Measurements from ENCODE around the gene JOSD2.

JOSD2 gene

GRCh38 chr19:50555450-50556281 is 44.7 kb upstream of the JOSD2 start:
- TF ChIP-seq CTCF (IDR thresholded peaks at IDR 0.05; ENCODE audit: control insufficient read depth, insufficient read depth, low read depth, low read length, missing control alignments): no peak
- peak overlapping the region; percentile 45; the same call in 1 of the 2 replicates for H3K4me3 ChIP-seq (ENCODE audit: control insufficient read depth, low read depth, low read length)
- no peak for DNase-seq (ENCODE audit: low read depth)

GRCh38 chr19:50555033-50555432 is 44.0 kb upstream of the JOSD2 start:
- TF ChIP-seq CTCF (IDR thresholded peaks at IDR 0.05; ENCODE audit: control insufficient read depth, insufficient read depth, low read depth, low read length, missing control alignments): no peak
- DNase-seq (ENCODE audit: low read depth): no peak
- H3K4me3 ChIP-seq (ENCODE audit: control insufficient read depth, low read depth, low read length): no peak overlapping the region

- H3K4me3 ChIP-seq (ENCODE audit: control insufficient read depth, low read depth, low read length): no peak overlapping the region
- no peak for TF ChIP-seq CTCF (IDR thresholded peaks at IDR 0.05; ENCODE audit: control insufficient read depth, insufficient read depth, low read depth, low read length, missing control alignments)
- no peak for DNase-seq (ENCODE audit: low read depth)
Measured at GRCh38 chr19:50554212-50554611, 43.2 kb upstream of the JOSD2 start.

GRCh38 chr19:50553134-50553703 is 42.2 kb upstream of the JOSD2 start:
- no peak for TF ChIP-seq CTCF (IDR thresholded peaks at IDR 0.05; ENCODE audit: control insufficient read depth, insufficient read depth, low read depth, low read length, missing control alignments)
- no peak overlapping the region for H3K4me3 ChIP-seq (ENCODE audit: control insufficient read depth, low read depth, low read length)
- DNase-seq (ENCODE audit: low read depth): no peak

GRCh38 chr19:50552540-50552939 is 41.5 kb upstream of the JOSD2 start:
- H3K4me3 ChIP-seq (ENCODE audit: control insufficient read depth, low read depth, low read length): no peak overlapping the region
- DNase-seq (ENCODE audit: low read depth): no peak
- TF ChIP-seq CTCF (IDR thresholded peaks at IDR 0.05; ENCODE audit: control insufficient read depth, insufficient read depth, low read depth, low read length, missing control alignments): no peak

- DNase-seq (ENCODE audit: low read depth): no peak
- no peak for TF ChIP-seq CTCF (IDR thresholded peaks at IDR 0.05; ENCODE audit: control insufficient read depth, insufficient read depth, low read depth, low read length, missing control alignments)
- H3K4me3 ChIP-seq (ENCODE audit: control insufficient read depth, low read depth, low read length): no peak overlapping the region
Measured at GRCh38 chr19:50551715-50552187, 40.8 kb upstream of the JOSD2 start.

Data from AG09309 (cell line).